ENCODE measurements around the gene CACNB4. TPM values are rescaled to one million over a fixed set of nuclear protein-coding genes. Genes with fewer than 3 reads are reported as not detected.

The CACNB4 gene
- total RNA-seq, 4 donors from 2014 or later = 2.3 to 5.8 (median 2.8) TPM

GRCh38 chr2:152115952-152116351, 17.1 kb upstream of the CACNB4 start:
- no peak for TF ChIP-seq CTCF (IDR thresholded peaks at IDR 0.05; ENCODE audit: low read depth)

- TF ChIP-seq CTCF (IDR thresholded peaks at IDR 0.05; ENCODE audit: low read depth) = no peak
These were observed 15.5 kb upstream of the CACNB4 start for GRCh38 chr2:152114366-152114765.

- TF ChIP-seq CTCF (IDR thresholded peaks at IDR 0.05; ENCODE audit: low read depth) = no peak
These were observed 7.6 kb upstream of the CACNB4 start for GRCh38 chr2:152106464-152106863.

- TF ChIP-seq CTCF (IDR thresholded peaks at IDR 0.05; ENCODE audit: low read depth) = no peak
These were observed 4.4 kb upstream of the CACNB4 start for GRCh38 chr2:152103271-152103670.

- no peak for TF ChIP-seq CTCF (IDR thresholded peaks at IDR 0.05; ENCODE audit: low read depth)
These were observed 2.1 kb upstream of the CACNB4 start for GRCh38 chr2:152100961-152101360.

GRCh38 chr2:152099367-152100050, 665 bp upstream of the CACNB4 start:
- TF ChIP-seq CTCF (IDR thresholded peaks at IDR 0.05; ENCODE audit: low read depth) = no peak

GRCh38 chr2:152097801-152098495, 896 bp downstream of the CACNB4 start:
- TF ChIP-seq CTCF (IDR thresholded peaks at IDR 0.05; ENCODE audit: low read depth) = no peak

Measured in subcutaneous adipose tissue (tissue), 4 donors.